Stimulated activated CD4-positive, alpha-beta T cell treated with anti-CD3 and anti-CD28 coated beads, Interleukin-4, amount 100 ng/mL, for 24 hours (primary cell): ENCODE results near the gene LDAH.

Experiments
- DNase-seq: peaks from one replicate; pipeline ENCODE4 v3.0.0-alpha.2; 2020

The LDAH gene

DNA sequence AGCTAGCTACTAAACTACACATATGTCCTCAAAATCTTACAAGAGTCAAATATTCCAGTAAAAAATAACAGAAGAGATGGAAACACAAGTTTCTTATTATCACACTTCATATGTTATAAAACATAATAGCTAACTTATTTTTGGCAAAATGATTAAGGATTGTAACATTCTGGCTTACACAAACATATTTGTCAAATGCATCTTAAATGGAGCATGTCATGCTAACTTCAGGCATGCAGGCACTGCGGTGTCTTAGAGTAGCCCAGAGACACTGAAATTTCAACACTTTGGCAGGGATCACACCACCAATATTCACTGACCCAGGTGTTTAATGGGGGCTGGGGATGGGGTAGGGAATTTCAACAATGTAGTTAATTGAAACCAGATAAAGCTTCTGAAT, 51.6 kb downstream of the LDAH start:
- no peak for DNase-seq

DNA sequence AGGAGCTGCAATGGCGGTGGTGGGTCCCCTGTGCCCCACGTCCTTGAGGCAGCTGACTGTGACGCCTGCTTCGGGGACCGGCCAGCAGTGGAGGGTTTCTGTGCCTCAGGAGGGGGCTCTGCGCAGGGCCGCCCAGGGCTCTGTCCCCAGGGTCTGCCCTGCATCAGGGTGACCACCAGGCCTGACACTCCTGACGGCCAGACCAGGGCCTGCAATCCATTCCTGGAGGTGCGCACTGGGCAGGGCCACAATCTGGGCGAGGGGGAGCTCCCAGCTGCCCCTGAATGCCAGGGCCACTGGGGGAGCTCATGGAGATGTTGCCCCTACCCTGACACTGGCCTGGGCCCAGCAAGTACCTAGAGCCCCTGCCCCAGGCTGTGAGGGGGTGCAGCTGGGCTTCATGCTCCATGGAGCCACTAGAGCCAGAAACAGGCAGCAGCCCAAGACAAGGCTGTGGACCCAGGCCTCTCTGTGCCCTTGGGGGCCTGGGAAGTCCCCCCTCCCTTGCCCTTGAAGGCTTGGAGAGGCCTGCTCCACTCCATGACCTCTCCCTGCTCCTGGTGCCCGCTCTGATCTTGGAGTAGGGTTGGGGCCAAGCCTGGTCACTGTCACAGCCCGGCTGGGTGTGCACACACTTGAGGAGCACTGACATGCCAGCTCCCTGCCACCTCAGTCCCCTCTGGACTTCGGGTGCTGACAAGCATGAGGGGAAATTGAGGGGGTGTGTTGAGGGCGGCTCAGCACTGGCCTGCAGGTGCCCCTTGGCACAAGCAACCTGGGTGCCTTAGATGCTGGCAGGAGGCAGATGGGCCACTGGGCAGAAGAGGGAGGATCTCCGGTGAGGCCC, 55.9 kb downstream of the LDAH start:
- no peak for DNase-seq

DNA sequence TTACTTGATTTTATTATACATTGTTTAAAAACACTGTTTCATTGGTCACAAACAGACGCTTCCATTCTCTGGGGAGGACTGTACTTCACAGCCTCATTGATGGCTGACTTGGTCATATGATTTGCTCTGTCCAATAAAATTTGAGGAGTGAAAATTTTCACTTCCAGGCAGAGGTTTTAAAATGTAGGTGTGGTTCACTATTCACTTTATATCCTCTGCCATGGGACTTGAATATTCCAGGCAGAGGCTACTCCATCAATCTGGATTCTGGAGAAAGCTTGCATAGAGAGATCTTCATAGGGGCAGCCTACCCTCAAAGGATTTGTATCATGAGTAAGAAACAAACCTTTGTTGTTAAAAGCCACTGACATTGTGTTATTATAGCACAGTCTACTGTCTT, 56.7 kb downstream of the LDAH start:
- DNase-seq, result no peak

DNA sequence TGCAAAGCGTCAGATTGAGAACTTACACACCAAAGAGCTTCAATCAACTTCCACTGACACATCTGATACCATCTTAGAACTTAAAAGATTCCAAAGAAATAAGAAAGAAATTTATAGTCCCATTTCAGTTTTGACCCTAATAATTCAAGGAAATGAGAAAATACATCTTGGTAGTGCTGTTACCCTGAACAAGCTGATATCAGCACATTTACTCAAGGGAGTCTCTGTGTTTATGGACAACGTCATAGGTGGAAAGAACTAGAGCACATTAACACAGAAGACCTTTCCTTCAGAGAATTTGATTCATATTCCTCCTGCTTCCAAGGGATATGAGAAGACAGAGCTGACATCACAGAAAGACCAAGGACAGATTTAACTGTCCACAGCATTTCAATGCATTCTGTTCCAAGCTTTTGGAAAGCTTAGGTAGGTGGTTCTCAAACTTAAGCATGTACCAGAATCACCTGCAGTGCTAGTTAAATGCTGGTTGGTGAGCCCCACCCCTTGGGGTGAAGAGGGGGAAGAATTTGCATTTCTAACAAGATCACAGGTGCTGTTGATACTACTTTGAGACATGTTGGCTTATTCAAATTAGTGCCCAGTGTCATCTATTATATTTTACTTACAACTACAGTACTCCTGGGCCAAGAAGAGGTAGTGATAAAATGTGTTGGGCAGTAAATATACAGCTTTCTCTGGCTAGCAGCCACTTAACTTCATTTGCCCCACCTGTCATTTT, 59.8 kb downstream of the LDAH start:
- no peak for DNase-seq

DNA sequence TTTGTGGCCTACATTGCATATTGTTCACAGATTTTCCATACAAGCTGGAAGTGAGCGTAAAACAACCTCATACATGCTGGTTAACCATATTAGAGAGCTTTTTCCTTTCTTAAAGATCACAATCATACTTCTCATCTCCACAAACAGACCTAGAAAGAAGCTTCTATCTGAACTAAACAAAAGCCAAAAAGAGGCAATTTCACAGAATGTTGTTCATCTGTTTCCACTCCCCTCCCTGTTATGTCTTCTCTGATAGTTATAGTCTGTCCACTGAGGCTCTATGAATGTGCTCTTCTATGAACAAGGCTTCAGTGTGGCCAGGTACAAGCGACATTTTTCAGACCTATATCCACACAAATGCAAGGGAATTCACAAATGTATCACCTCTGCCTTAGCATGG, 63.4 kb downstream of the LDAH start:
- no peak for DNase-seq

DNA sequence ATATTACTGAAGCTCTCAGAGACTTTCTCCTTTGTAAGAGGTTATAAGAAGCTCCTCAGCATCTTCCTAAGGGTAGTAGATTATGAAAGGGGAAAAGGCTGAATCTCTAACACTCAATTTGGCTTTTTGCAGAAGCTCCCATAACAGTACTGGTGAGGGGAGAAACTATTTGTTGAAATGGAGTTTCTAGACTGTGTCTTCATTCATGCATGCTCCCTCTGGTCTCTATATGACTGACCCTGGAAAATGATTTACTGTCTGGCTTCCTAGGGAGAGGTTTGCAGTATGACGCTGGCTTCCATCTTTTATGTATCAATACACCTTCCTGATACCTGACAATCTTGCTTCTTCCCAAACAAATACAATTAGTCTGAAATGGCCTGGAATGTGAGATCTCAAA, 63.9 kb downstream of the LDAH start:
- no peak for DNase-seq

DNA sequence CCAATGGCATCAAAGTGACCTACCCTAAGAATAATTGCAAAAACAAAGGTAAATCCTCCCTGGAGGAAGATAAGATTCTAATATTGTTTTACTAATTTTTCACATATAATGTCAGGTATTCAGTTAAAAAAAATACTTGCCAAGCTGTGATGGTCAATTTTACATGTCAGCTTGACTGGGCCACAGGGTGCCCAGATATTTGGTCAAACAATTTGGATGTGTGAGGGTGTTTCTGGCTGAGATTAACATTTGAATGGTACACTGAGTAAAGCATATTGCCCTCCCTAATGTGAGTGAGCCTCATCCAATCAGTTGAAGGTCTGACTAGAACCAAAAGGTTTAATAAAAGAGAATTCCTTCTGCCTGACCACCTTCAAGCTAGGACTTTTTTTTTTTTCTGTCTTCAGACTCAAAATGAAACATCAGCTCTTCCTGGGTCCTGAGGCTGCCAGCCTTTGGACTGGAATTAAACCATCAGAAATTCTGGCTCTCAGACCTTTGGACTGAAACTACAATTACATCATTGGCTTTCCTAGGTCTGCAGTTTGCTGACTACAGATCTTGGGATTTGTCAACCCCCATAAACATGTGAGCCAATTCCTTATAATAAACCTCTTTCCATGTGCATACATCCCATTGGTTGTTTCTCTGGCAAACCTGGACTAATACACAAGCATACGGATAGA, 65.4 kb downstream of the LDAH start:
- no peak for DNase-seq

DNA sequence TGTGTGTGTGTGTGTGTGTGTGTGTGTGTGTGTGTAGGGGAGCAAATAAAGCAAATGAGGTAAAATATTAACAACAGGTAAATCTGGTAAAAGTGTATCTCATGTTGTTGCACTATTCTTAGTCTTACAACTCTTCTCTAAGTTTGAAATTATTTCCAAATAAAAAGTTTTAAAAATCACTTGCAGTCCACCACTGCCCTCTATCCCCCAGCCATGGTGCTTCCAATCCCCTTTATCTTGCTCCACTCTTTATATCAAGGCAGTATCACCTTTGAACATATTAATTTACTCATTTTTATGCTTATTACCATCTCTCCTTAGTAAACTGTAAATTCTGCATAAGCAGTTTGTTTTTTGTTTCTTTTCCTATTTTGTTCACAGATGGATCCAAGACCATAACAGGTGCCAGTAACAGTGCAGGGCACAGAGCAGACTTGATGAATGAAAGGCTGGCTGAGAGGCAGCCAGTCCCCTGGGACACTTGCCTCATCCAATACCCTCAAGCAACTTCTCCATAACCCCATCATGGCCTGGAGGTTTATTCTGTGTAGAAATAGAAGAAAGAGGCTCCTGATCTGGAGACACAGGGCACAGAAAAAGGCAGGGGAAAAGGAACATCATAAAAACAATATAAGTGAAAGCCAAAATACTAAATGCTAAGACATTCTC, 67.6 kb downstream of the LDAH start:
- DNase-seq, result no peak

DNA sequence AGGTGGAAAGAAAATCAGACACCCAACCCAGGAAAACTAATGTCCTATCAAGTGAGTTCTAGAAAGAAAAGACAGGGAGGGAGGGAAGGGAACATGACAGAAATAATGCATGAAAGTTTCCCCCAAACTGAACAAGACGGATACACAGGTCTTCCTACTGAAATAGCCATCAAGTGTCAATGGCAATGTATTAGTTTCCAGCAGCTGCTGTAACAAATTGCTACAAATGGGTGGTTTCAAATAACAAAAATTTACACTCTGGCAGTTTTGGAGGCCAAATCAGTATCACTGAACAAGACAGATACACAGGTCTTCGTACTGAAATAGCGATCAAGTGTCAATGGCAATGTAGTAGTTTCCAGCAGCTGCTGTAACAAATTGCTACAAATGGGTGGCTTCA, 70.6 kb downstream of the LDAH start:
- no peak for DNase-seq

DNA sequence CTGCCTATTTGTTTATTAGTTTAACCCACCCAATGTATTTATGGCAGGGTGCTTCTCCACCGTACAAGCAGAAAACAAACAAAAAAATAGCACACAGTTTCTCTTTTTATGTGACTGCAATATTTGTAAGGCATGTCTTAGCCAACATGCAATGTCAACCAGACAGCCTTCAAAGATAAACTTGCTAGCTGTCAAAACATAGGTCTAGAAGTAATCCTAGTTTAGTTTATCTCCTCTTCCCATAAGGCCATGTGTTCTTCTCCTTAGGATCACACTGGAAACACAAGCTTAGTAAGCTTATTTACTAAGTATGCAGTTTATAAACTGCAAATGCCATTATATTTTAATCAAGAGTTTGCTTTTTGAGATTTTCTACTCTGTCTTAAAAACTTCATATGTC, 75.6 kb downstream of the LDAH start:
- DNase-seq, result no peak

DNA sequence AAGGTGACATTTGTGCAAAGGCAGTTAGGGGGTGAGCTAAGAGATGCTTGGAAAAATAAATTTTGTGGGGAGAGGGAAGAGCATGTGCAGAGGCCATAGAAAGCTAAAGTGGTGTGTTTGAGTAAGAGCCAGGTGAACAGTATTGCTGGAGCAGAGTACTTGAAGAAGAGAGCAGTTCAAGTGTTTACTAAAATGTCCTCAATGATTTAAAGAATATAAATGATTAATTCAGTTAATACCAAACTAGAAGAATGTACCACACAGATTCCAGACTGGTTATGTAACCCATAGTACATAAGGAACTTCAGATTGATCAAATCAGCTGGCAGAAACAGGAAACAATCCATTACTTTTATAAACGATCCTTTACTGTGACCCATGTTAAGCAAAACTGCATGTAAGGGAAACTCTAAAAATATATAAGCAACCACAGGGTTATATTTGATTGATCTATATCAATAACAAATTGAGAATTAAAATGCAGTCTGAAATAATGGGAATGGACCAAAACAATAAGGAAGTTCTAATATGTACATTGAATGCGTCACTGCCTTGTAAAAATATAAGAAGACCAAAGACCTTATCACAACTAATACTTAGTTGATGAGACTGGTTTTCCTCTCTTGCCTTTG, 76.9 kb downstream of the LDAH start:
- no peak for DNase-seq

DNA sequence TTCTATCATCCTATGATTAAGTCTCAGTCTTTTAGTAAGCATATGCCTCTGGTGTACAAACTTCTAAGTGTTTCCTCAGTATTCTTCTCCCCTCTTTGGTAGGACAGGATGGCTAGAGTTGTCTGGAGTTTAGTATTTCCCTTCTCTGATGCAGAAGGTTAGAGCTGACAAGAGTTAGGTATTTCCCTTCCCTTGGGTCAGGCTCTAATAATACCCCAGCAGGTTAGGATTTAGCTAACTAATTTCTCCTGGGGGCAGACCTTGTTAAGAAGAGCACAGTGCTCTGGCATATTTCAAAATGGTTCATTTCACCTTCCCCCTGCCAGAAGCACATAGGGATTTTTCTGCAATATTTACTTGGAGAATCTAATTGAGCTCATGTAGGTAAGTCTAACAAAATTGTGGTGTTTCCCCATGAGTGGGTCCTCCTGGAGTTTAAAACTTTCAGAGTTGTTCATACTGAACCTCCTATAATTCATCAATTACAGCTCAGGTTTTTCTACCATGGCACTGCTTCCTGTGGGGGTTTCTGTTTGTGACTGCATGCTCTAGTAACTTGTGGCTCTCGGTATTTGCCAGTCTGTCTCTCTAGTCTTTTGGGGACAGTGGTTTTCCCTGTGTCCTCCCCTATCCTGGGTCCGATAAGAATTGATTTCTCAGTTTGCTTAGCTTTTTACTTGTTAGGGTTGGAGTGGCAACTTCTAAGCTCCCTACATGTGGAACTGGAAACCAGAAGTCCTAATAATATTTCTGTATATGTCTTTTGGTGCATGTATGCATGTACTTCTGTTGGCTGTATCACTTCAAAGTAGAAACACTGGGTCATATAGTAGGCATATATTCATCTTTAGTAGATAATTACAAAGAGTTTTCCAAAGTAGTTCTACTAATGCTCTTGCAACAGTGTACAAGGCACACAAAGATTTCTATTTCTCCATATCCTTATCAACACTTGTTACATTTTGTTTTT, 78.2 kb downstream of the LDAH start:
- DNase-seq, result no peak

DNA sequence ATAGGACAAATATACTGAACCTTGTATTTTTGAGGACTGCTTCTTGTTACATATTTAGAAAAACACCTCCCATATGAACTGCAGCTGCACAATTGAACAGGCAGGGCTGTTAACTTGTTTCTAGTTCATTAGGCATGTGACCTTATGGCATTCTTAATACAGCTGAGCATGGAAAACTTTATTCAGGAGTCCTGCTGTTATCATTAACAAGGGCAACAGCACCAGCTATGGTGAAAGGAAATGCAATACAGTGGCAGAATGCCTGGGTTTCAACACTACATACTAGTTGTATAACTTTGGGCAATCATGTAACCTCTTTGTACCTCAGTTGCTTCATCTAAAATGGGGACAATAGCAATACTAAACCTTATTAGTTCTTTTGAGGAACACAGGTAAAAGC, 84.1 kb downstream of the LDAH start:
- no peak for DNase-seq

DNA sequence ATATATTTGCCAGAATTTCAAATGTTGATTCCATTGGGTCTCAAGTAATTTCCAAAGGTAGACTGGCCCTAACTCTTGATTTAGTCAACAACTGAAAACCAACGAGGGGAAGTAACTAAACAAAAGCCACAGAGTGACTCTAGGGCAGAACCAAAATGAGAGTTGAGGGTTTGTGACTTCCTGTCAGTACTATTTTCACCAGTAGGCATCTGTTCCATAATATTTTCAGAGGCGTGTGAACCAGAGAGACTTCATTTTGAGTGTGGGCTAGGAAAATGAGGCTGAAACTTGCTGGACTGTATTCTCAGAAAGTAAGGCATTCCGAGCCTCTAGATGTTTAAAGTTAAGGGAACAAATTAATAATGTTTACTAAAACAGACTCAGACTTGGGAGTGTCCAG, 85.4 kb downstream of the LDAH start:
- DNase-seq, result no peak

DNA sequence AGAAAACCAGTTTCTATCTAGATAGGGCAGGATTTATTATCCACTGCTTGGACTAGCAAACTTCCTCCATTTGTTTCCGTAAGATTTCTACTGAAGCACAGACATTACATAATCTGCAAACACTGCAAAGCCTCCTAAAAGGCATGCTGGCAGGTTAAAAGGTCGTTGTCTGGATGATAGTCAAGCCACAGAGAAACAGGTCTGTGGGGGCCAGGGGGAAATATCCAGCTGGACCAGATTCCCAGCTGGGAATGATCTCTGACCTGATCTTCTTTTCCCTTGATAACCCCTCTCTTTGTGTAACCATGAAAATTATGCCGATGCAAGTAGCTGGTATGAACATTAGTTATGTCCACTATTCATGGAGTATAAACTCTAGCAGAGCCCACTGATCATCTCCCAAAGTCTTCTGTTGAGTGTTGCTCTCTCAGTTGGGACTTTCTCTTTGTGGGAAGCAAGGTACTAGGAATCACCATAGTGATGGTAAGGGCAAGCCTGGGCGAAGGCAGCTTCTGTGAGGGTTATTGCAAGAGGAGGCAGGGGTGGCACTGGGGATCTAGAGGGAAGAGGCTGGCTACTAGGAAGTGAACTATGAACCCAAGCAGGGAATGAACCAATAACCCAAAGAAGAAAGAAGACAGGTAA, 94.7 kb downstream of the LDAH start:
- DNase-seq, result no peak

DNA sequence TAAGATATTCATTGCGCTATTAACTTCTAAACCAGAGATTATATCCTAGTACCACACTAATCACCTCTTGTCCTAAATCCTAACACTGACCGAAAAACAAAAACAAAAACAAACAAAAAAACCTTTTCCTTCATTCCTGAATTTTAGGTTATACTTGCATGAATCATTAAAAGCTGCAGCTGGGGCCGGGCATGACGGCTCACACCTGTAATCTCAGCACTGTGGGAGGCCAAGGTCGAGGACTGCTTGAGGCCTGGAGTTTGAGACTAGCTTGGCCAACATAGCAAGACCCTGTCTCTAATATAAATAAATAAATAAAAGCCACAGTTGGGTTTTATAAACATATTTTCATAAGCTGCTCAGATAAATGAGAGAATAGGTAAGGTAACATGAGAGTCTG, 96.0 kb downstream of the LDAH start:
- DNase-seq, result no peak

DNA sequence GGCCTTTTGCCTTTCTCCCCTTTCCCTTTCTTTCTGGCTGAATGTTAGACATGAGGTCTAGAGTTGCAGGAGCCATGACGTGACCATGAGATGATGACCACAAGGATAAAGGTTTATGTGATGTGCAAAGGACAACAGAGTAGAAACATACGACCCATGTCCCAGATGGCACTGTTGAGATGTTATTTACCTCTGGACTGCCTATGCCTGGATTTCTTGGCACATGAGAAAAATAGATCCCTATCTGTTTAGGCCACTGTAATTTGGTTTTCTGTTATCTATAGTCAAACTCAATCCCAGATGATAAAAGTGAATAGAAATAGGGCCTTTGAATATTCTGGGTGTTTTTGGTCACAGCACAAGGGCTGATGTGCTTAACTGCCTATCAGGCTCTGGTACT, 97.1 kb downstream of the LDAH start:
- DNase-seq, result no peak

DNA sequence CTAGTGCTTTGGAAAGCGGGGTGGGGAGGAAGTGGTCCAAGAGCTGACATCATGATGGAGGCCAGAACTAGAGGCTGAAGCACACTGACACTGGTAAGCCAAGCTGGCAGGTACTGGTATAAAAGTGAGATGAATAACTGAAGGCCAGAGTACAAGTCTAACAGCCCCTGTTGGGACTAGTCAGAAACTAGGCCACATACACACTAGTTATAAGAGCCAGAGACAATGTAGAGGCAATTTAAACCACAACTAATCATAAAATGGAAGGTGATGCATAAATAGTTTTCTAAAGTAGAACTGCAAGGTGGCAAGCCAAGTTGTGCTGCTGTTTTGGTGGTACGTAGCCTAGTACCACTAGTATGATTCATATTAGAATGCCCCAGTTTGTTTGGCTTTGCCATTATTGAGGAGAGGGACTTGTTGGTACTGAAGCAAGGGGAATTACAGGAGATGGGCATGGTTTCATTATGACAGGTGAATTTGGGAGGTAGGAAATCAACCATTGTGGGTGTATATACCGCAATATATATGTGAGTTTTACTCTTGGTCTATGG, 98.3 kb downstream of the LDAH start:
- no peak for DNase-seq

DNA sequence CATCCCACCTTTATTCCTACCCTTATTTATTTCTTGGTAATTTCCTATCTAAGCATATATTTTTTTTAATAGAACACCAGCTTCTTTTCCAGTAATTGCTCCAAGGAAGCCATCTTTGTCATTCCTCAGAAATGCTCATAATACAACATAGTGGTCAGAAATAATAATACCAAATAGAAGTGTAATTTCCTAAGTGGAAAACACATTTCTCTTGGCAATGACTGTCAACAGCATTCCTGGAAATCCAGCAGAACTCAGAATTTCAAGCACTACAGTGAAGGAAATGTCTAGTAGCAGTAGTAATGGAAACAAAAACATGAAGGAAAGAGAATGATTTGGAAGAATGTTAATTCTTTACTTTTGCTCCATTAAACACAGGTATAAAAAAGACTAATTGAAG, 99.4 kb downstream of the LDAH start:
- no peak for DNase-seq

DNA sequence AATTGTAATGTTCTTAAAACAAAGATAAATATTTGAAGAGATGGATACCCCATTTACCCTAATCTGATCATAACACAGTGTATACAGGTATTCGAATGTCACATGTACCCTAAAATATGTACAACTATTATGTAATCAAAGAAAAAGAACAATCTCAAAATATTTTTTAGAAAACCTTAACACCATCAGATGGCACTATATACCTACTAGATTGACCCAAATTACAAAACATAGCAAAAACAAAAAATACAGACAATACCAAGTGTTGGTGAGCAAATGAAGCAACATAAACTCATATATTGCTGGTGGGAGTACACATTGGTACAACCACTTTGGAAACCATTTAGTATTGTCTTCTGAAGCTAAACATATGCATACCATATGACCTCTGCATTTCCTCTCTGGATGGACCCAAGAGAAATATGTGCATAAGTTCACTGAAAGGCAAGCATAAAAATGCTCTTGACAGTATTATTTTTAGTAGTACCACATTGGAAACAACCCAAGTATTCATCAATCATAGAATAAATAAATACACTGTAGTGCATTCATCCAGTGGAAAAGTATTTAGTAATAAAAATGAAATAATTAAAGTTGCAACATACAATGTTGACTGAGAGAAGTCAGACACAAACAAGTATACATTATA, 100.2 kb downstream of the LDAH start:
- DNase-seq, result no peak
